NCI-H748 treated with DMSO at 0.1 percent for 48 hours (cell line): ENCODE measurements around the gene BCAS3.

ENCODE experiments used
- DNase-seq: peaks from one replicate; lab custom pipeline; 2025; lab: John Stamatoyannopoulos, UW

Gene BCAS3

GRCh38 chr17:61291451-61292285 is 614.0 kb downstream of the BCAS3 start:
- no peak for DNase-seq

DNA sequence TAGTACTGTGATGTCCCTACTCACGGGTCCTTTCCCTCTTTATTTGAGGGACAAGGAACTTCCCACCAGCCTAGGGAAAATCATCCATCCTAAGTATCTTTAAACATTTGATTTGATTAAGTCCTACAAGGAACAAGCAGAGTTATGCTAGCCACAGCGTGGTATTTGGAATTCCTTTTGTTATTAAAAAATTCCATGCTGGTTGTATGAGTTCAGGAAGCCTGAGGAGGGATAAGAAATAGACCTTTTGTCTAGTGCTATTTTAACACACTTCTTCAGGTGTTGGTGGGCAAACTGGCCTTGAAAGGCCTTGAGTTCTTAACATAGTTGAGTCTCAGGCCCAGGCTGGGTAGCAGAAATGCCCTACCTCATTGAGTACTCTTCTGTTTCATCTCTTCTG is 616.6 kb downstream of the BCAS3 start:
- no peak for DNase-seq

GRCh38 chr17:61294777-61295176 is 617.1 kb downstream of the BCAS3 start:
- DNase-seq: no peak

DNA sequence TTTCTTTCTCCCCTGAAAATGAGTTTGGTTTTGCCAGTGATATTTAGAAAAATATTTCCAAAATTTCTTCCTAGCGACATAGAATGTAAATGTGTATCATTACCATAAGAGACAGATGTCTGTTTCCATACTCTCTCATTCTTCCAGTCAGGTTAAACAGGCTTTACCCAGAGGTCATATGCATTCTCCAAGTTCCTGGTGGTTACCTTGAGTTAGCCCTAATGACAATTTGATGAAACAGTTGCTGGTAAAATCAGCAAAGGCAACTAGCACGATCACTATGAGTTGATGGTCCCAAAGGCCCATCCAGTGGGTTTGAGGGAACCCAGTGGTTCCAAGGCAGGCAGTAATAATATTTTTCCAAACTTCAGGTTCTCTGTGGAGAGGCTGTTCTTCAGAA is 618.4 kb downstream of the BCAS3 start:
- DNase-seq: no peak

DNA sequence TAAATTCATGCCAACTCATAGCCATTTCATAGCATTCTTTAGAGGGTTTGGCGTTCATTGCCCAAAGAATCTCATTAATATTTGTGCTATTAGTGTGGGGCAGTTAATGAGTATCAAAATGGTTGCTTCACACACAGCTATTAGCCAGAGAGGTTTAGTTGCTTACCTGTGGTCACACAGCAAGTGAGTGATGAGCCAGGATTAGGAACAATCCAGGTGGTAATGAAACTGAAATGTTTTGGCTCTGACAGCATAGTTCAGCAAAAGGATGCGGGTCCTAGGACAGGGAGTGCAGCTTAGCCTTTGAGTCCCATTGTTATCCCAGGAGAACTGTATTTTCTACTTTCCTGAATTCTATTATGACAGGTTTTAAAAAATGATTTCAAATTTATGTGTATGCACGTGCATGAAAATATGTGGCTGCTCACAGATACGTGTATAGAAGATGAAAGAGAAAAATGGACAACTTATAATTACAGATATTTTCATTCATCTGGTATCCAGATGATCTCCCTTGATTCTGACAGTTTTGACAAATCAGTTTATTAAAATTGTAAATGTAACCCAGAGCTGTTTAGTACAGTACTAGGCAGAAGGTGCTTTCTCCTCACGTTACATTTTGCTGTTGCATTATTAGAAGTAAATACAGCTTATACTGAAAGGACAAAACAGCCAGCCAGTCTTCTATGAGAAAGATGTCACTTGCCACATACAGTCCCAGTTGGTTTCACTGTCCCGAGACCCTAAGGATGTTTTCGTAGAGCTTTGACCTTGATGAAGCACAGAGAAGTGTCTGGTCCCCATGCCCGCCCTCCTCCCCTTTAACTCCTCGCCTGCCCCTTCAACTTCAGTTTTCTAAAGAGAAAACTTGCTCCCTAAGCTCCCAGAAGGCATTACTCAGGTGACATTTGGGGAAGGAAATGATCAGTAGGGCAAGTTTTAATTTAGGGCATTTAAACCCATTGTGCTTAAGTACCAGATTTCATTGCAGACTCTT is 622.2 kb downstream of the BCAS3 start:
- DNase-seq: no peak

- DNase-seq: no peak
Measured at GRCh38 chr17:61302953-61303816, 625.5 kb downstream of the BCAS3 start.

GRCh38 chr17:61303817-61304096 is 626.1 kb downstream of the BCAS3 start:
- no peak for DNase-seq

GRCh38 chr17:61305024-61305423 is 627.4 kb downstream of the BCAS3 start:
- DNase-seq: no peak

DNA sequence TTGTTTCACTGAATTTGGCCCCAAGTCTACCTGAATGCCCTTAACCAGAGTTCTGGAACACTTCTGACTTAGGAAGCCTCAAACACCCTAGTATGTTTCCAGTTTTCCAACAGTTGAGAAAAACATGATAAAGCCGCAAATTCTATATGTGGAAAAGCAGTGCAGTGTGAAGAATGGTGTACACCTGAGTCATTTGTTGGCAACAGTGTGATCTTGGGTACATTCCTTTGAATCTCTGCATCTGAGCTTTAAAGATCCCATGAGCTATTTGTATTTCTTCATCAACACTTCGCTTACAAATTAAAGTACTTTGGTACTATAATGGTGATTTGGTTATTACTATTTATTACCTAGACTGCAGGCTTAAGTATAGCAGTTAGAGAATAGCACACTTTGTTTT is 628.4 kb downstream of the BCAS3 start:
- DNase-seq: no peak

DNA sequence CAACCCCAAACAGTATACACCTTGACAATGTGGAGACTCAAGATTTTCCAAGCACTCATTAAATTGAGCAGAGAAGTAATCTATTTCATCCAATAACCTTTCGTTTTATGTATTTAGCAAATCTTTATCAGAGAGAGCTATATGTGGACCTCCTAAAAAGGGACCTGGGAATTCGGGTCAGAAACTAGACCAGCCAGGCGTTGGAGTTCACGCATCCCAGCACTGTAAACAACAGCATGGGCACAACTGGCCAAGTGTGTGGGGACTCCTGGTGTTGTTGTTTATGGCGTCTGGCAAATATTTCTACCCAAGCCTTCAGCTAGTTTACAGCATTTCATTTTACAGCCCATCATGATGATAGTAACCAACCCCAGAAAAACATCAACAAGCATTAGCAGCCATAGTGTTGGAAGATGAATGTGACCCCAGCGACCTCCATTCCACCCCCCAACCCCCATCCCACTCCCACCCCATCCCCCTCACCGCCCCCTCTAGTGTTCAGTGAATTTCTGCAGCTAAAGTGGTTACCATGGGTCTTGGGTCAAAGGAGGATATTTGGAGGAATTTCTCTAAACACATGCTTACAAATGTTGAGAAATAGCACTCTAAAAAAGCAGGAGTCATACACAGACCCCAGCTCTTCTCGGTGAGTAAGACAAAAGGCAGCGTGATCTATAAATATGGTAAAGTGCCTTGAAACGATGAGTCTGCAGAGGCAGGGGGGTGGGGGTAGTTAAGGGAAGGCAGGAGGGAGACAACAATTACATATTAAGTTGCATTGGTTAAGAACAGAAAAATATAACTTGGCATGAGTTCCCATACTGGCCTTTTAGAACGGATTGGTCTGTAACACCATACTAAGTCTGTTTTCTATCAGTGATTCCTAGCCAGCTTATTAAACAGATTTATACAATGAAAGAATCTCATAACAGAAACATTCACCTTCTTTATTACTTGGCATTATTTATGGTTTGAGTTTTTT is 630.5 kb downstream of the BCAS3 start:
- no peak for DNase-seq

GRCh38 chr17:61309362-61310256 is 632.0 kb downstream of the BCAS3 start:
- no peak for DNase-seq

- no peak for DNase-seq
Measured at GRCh38 chr17:61310590-61310989, 632.9 kb downstream of the BCAS3 start.

GRCh38 chr17:61312406-61313295 is 635.0 kb downstream of the BCAS3 start:
- no peak for DNase-seq

DNA sequence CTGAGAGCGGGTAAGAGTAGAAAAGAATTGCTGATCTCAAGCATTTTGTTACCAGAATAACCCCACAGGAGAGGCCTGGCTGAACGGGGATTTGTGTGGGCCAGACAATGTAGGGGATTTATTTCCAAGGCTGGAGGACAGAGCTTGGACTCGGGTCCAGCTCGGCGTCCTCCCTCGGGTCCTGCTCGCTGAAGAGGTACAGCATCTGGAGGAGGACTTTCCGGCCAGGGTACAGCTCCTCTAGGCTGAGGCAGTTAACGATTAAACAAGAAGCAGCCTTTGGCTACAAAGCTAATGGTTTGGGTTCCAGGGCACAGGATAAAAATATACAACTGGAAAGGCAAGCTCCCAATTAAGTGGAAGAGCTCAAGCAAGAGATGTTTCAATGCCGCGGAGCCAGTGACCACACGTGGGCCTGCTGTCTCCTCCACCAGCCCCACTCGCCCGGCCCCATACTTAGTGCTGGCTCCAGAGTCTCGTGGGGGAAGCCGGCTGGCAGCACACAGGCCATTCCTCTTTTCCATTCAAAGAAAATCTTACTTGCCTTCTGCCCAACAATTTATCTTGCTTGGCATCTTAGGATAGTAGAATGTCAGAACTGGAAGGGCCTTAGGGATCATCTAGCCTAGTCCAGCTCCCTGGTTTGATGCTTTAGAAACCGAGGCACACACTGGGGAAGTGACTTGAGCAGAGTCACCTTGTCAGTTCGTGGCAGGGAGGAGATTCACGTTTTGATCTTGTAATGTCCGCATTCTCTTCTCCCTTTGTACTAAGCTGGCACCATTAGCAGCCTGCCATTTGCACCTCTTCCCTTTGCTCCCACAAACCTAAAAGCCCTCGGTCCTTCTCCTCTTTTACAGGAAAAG is 636.0 kb downstream of the BCAS3 start:
- DNase-seq: no peak

- DNase-seq: no peak
Measured at GRCh38 chr17:61314368-61315078, 636.9 kb downstream of the BCAS3 start.

DNA sequence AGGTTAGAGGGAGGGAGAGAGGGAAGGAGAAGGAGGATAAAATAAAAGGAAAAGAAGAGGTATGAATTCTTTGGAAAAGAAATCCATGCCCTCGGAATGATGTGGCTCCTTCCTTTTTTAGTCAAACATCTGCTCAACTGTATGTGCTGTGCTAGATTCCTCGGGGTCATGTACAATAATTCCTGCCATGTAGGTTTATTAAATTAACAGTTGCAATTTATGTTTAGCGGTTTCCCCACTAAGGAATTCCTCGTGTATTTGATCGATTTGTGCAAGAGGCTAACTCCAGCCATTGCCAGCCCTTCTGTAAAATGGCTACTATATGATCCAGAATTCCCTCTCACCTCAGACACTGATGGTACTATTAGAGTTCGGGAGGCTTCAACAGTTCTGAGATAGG is 639.0 kb downstream of the BCAS3 start:
- DNase-seq: no peak

DNA sequence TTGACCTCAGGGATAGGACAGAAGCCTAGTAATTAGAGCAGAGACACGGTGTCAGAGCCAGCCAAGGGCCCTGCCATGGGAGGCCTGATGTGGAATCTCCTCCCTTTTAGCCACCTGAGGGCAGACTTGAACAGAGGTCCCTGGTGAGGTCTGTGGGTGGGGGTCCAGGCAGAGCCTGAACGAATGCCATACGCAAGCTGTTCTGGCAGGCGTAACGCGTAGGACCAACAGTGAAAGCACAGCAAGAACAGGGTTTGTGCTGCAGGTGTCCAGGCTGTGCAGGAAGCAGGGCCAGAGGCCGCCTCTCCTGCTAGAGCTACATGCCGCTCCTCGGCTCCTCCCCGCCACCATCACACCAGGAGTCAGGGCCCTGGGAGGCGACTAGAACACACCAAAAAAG is 640.1 kb downstream of the BCAS3 start:
- DNase-seq: no peak
